Measurements from ENCODE around the gene CATSPERZ. TPM values are rescaled to one million over a fixed set of nuclear protein-coding genes. Genes with fewer than 3 reads are reported as not detected.

The CATSPERZ gene
- total and polyA plus RNA-seq, 2 of the 13 experiments (the other 11 are each of a cell fraction or from before 2014, with no cell fraction given), result 0.22 to 0.48 TPM

GRCh38 chr11:64317325-64317960 is 17.3 kb downstream of the CATSPERZ start, which contains the start of gene TRMT112 (continued):
- TF ChIP-seq MBD4 (IDR thresholded peaks at IDR 0.05; ENCODE audit: borderline replicate concordance, low read length) (no peak), FOSL1 (CRISPR knock-in tag; IDR thresholded peaks at IDR 0.05; ENCODE audit: borderline replicate concordance) (no peak), ZBTB7B (CRISPR knock-in tag; IDR thresholded peaks at IDR 0.05) (peak; percentile 34; the same call in 1 of the 2 replicates), BORCS8-MEF2B (CRISPR knock-in tag; IDR thresholded peaks at IDR 0.05) (peak; percentile 56; the same call in 1 of the 2 replicates), CCDC6 (CRISPR knock-in tag; IDR thresholded peaks at IDR 0.05) (peak; percentile 83), ZNF558 (CRISPR knock-in tag; IDR thresholded peaks at IDR 0.05; ENCODE audit: borderline replicate concordance) (0 out of 2 replicates have a peak, but pooled peaks have one; percentile 3), ZBTB49 (CRISPR knock-in tag; IDR thresholded peaks at IDR 0.05; ENCODE audit: borderline replicate concordance) (no peak), ZBTB42 (CRISPR knock-in tag; IDR thresholded peaks at IDR 0.05) (no peak), MAZ (IDR thresholded peaks at IDR 0.05; ENCODE audit: borderline replicate concordance, low read depth, low read length) (no peak; the same call in 1 of the 2 replicates), MAZ (CRISPR knock-in tag; IDR thresholded peaks at IDR 0.05; ENCODE audit: low read depth) (peak; percentile 72), RBFOX2 (IDR thresholded peaks at IDR 0.05; ENCODE audit: low read depth, low read length) (peak; percentile 84), ZNF691 (CRISPR knock-in tag; IDR thresholded peaks at IDR 0.05; ENCODE audit: borderline replicate concordance, low read depth) (0 out of 2 replicates have a peak, but pooled peaks have one; percentile 25), SRSF9 (IDR thresholded peaks at IDR 0.05; ENCODE audit: borderline replicate concordance, insufficient read depth, low read depth, low read length, poor library complexity, severe bottlenecking) (no peak), ZNF839 (CRISPR knock-in tag; IDR thresholded peaks at IDR 0.05; ENCODE audit: borderline replicate concordance) (no peak), AGO1 (IDR thresholded peaks at IDR 0.05; ENCODE audit: low read depth, low read length, poor library complexity, severe bottlenecking) (peak; percentile 70), SALL2 (CRISPR knock-in tag; IDR thresholded peaks at IDR 0.05) (peak; percentile 34), MAFF (IDR thresholded peaks at IDR 0.05; ENCODE audit: low read depth, low read length) (peak; percentile 87), MTERF4 (CRISPR knock-in tag; IDR thresholded peaks at IDR 0.05) (no peak), NFKBIZ (CRISPR knock-in tag; IDR thresholded peaks at IDR 0.05) (no peak), ZBTB38 (CRISPR knock-in tag; IDR thresholded peaks at IDR 0.05) (peak; percentile 37; the same call in 1 of the 2 replicates), ZNF329 (CRISPR knock-in tag; IDR thresholded peaks at IDR 0.05; ENCODE audit: low read depth) (no peak), ATM (IDR thresholded peaks at IDR 0.05; ENCODE audit: borderline replicate concordance) (no peak)

Measured in HepG2 (cell line).